CD8-positive, alpha-beta memory T cell (primary cell): ENCODE data around the gene PASK. TPM values are rescaled to one million over a fixed set of nuclear protein-coding genes. Genes with fewer than 3 reads are reported as not detected.

ENCODE experiments used
- CTCF ChIA-PET: fragments of 350-600 bp; sonication (Branson Sonifier 250); formaldehyde crosslinking; loops from one replicate; lab custom pipeline; 2021; ENCODE audit warnings: antibody characterized with exemption; lab: Charles Lee
- POLR2A ChIA-PET: fragments of 350-600 bp; sonication (Branson Sonifier 250); formaldehyde crosslinking; loops from one replicate; lab custom pipeline; 2021; ENCODE audit warnings: antibody characterized with exemption; lab: Charles Lee
- DNase-seq, 5 donors: peaks; one replicate each; pipeline versions ENCODE4 v3.0.0 to v3.0.0-alpha.2; 2020 to 2022; ENCODE audit warnings: mixed read lengths in 1 of 5
- H3K27ac ChIP-seq: one replicate; pipeline ENCODE4 v1.7.0; 2013; ENCODE audit warnings: low read depth, mild to moderate bottlenecking, low read length, moderate library complexity
- H3K27me3 ChIP-seq: 2 replicates; pipeline ENCODE4 v1.7.0; 2013; ENCODE audit warnings: low read length, mild to moderate bottlenecking; ENCODE audit not compliant: insufficient read depth, poor library complexity, severe bottlenecking
- H3K36me3 ChIP-seq: 2 replicates; pipeline ENCODE4 v1.7.0; 2013; ENCODE audit warnings: mild to moderate bottlenecking, low read length, moderate library complexity; ENCODE audit not compliant: insufficient read depth
- H3K4me1 ChIP-seq: 2 replicates; pipeline ENCODE4 v1.7.0; 2013; ENCODE audit warnings: mild to moderate bottlenecking, low read length, moderate library complexity; ENCODE audit not compliant: insufficient read depth
- H3K4me3 ChIP-seq: 2 replicates; pipeline ENCODE4 v1.7.0; 2013; ENCODE audit warnings: mild to moderate bottlenecking, low read length
- H3K9me3 ChIP-seq: 2 replicates; pipeline ENCODE4 v1.7.0; 2013; ENCODE audit warnings: mild to moderate bottlenecking, low read length
- H3K27ac Mint-ChIP-seq, 8 donors: one replicate each; pipeline ENCODE4 v1.8.0; 2020 to 2021; ENCODE audit warnings: mixed read lengths in 8 of 8, mild to moderate bottlenecking in 6 of 8, inconsistent platforms in 3 of 8, moderate library complexity in 3 of 8
- H3K27me3 Mint-ChIP-seq, 2 donors: one replicate each; pipeline ENCODE4 v1.8.0; 2020 to 2021; ENCODE audit warnings: mixed read lengths in 2 of 2, mild to moderate bottlenecking in 1 of 2, moderate library complexity in 1 of 2
- H3K36me3 Mint-ChIP-seq, 3 donors: one replicate each; pipeline ENCODE4 v1.8.0; 2020 to 2021; ENCODE audit warnings: mixed read lengths in 3 of 3, inconsistent platforms in 1 of 3, mild to moderate bottlenecking in 1 of 3
- H3K4me1 Mint-ChIP-seq, 3 donors: one replicate each; pipeline ENCODE4 v1.8.0; 2020 to 2021; ENCODE audit warnings: mixed read lengths in 3 of 3, inconsistent platforms in 1 of 3, mild to moderate bottlenecking in 1 of 3
- H3K4me3 Mint-ChIP-seq, 7 donors: one replicate each; pipeline ENCODE4 v1.8.0; 2020 to 2021; ENCODE audit warnings: mixed read lengths in 7 of 7, mild to moderate bottlenecking in 6 of 7, moderate library complexity in 4 of 7, inconsistent platforms in 2 of 7
- H3K9me3 Mint-ChIP-seq, 5 donors: one replicate each; pipeline ENCODE4 v1.8.0; 2020 to 2022; ENCODE audit warnings: mixed read lengths in 5 of 5, mild to moderate bottlenecking in 3 of 5, moderate library complexity in 2 of 5, inconsistent platforms in 1 of 5
- polyA plus RNA-seq: library from polyadenylated mRNA; unstranded; fragments of 300-500 nt; fragmentation: Illumina TruSeq; gene quantifications from one replicate; pipeline ENCODE4 v1.2.3, GENCODE V29; 2021
- total RNA-seq, 2 experiments: library from RNA; stranded (reverse); gene quantifications; one replicate each; pipeline ENCODE4 v1.2.3, GENCODE V29; 2021

The PASK gene
- total and polyA plus RNA-seq, 3 experiments from 2014 or later = 32.8 to 93.8 (median 92.8) TPM

DNA sequence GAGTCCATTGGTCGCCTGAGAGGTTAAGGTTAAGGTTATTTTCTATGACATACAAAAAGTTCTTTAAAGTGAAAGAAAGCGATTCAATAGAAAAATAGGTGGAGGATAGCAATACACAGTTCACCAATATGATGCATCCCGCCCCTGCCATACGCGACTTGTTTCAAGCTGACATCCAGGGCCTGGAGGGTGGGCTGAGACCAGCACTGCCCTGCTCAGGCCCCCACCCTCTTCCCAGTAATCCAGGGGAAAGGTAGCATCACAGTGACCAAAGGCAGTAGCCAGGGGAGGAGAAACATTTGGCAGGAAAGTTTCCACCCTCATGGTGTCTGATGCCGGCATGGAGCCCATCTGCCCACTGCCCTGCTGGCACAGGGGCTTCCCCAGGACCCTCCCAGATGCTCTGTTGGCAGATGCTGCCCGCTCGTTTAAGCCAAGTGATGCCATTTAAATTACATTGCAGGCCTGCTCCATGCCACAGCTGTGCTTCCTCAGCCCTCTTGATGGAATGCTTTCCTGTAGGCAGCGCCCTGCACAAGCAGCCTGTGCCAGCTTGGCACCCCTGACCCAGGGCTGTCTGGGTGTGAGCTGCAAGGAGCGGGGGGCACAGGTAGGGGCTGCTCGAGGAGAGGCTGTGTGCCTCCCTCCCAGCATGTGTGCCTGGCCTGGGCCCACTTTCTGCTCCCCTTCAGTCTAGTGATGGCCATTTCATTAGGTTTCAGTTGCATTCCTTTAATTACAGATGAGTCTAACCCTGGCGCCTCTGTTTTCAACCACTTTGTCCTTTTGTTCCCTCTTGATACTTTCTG, 28.5 kb upstream of the PASK start:
- Mint-ChIP-seq H3K27me3 (no peaks in the 10 kb centered on the region), H3K27ac (no peak overlapping the region), H3K4me1 (peaks cover 2 to 12% (median 5%) of the 10 kb centered on the region in 3 donors), H3K36me3 (peaks cover 16 to 80% (median 24%) of the 10 kb centered on the region in 3 donors), H3K4me3 (no peak overlapping the region), H3K9me3 (peaks cover 0 to 2% (median 0%) of the 10 kb centered on the region in 5 donors)
- Histone ChIP-seq H3K9me3 (no peaks in the 10 kb centered on the region), H3K36me3 (no peaks in the 10 kb centered on the region), H3K4me3 (no peak overlapping the region), H3K27me3 (no peaks in the 10 kb centered on the region), H3K27ac (no peak overlapping the region), H3K4me1 (no peaks in the 10 kb centered on the region)
- ChIA-PET CTCF (no interaction called here), POLR2A (no interaction called here)
- DNase-seq = no peak

GRCh38 chr2:241173557-241173956, 24.3 kb upstream of the PASK start:
- Histone ChIP-seq H3K4me3 (no peak overlapping the region), H3K9me3 (peaks cover 4% of the 10 kb centered on the region), H3K36me3 (peaks cover 31% of the 10 kb centered on the region), H3K4me1 (no peaks in the 10 kb centered on the region), H3K27ac (no peak overlapping the region), H3K27me3 (no peaks in the 10 kb centered on the region)
- Mint-ChIP-seq H3K4me1 (peaks cover 2 to 12% (median 5%) of the 10 kb centered on the region in 3 donors), H3K27me3 (no peaks in the 10 kb centered on the region), H3K36me3 (peaks cover 41 to 84% (median 43%) of the 10 kb centered on the region in 3 donors), H3K4me3 (no peak overlapping the region), H3K9me3 (peaks cover 0 to 14% (median 10%) of the 10 kb centered on the region in 5 donors), H3K27ac (peak overlapping the region in 5 of 8 donors; percentile 43 to 69 (median 64))
- ChIA-PET CTCF (interaction anchor here (1.0 kb wide), 1 partner anchor 95 kb away, joined by 6 read pairs; no protein-coding TSS in a partner anchor), POLR2A (no interaction called here)
- no peak for DNase-seq

GRCh38 chr2:241168366-241168765, 19.1 kb upstream of the PASK start:
- Histone ChIP-seq H3K36me3 (peaks cover 57% of the 10 kb centered on the region), H3K27me3 (no peaks in the 10 kb centered on the region), H3K27ac (no peak overlapping the region), H3K4me3 (no peak overlapping the region), H3K9me3 (peaks cover 4% of the 10 kb centered on the region), H3K4me1 (no peaks in the 10 kb centered on the region)
- peaks cover 29 to 83% (median 39%) of the 10 kb centered on the region in 3 donors for H3K36me3 Mint-ChIP-seq
- H3K27me3 Mint-ChIP-seq = no peaks in the 10 kb centered on the region
- H3K4me3 Mint-ChIP-seq = no peak overlapping the region
- POLR2A ChIA-PET = no interaction called here
- peaks cover 0 to 14% (median 10%) of the 10 kb centered on the region in 5 donors for H3K9me3 Mint-ChIP-seq
- DNase-seq = no peak
- peaks cover under 1 to 2% (median 2%) of the 10 kb centered on the region in 3 donors for H3K4me1 Mint-ChIP-seq
- no peak overlapping the region for H3K27ac Mint-ChIP-seq
- CTCF ChIA-PET = interaction anchor here (0.9 kb wide), 1 partner anchor 18 kb away, joined by 6 read pairs; the partner anchor contains the start of gene PPP1R7

GRCh38 chr2:241163601-241164118, 14.4 kb upstream of the PASK start:
- Histone ChIP-seq H3K27ac (no peak overlapping the region), H3K36me3 (peaks cover 41% of the 10 kb centered on the region), H3K4me3 (no peak overlapping the region), H3K4me1 (no peaks in the 10 kb centered on the region), H3K9me3 (no peaks in the 10 kb centered on the region), H3K27me3 (no peaks in the 10 kb centered on the region)
- Mint-ChIP-seq H3K36me3 (peaks cover 5 to 81% (median 9%) of the 10 kb centered on the region in 3 donors), H3K4me3 (no peak overlapping the region), H3K27ac (peak overlapping the region in 1 of 8 donors; percentile 60), H3K9me3 (no peaks in the 10 kb centered on the region), H3K4me1 (peaks cover 0 to 1% (median 0%) of the 10 kb centered on the region in 3 donors), H3K27me3 (no peaks in the 10 kb centered on the region)
- CTCF ChIA-PET = interaction anchor here (0.9 kb wide), 1 partner anchor 23 kb away, joined by 3 read pairs; no protein-coding TSS in a partner anchor
- no peak for DNase-seq
- POLR2A ChIA-PET = no interaction called here

DNA sequence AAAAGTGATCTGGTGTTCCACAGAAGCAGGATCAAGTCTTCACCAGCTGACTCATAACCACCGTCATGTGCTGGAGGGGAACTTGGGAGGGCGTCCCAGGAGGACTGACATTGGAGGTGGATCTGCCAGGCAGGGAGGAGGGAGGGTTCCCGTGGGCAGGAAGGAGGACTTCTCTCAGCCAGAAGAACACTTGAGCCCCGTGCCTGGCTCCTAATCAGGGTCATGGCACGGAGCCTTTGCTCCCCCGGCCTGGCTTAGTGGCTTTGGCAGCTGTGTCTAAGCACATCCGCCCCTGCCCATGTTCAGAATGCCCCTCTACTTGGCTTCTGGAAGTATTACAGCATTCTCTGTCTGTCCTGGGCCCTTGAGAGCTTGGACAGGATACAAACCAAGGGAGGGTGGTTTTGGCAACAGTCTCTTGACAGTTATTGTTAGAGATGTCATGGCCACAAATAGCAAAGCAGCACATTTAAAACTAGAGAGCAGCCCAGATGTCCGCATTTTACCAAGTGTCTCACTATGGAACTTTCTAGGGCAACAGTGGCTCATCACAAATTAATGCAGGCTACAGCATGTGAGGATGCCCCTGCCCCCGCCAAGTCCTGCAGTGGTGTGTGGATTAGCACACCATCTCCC, 12.5 kb upstream of the PASK start:
- Mint-ChIP-seq H3K27ac (peak overlapping the region in 3 of 8 donors; percentile 13 to 79 (median 39)), H3K4me3 (no peak overlapping the region), H3K27me3 (no peaks in the 10 kb centered on the region), H3K4me1 (peaks cover under 1 to 7% (median 2%) of the 10 kb centered on the region in 3 donors), H3K36me3 (peaks cover 3 to 81% (median 11%) of the 10 kb centered on the region in 3 donors), H3K9me3 (no peaks in the 10 kb centered on the region)
- no peak for DNase-seq
- ChIA-PET POLR2A (no interaction called here), CTCF (no interaction called here)
- no peak overlapping the region for H3K4me3 ChIP-seq
- H3K9me3 ChIP-seq = no peaks in the 10 kb centered on the region
- no peaks in the 10 kb centered on the region for H3K4me1 ChIP-seq
- no peak overlapping the region for H3K27ac ChIP-seq
- peaks cover 35% of the 10 kb centered on the region for H3K36me3 ChIP-seq
- no peaks in the 10 kb centered on the region for H3K27me3 ChIP-seq

DNA sequence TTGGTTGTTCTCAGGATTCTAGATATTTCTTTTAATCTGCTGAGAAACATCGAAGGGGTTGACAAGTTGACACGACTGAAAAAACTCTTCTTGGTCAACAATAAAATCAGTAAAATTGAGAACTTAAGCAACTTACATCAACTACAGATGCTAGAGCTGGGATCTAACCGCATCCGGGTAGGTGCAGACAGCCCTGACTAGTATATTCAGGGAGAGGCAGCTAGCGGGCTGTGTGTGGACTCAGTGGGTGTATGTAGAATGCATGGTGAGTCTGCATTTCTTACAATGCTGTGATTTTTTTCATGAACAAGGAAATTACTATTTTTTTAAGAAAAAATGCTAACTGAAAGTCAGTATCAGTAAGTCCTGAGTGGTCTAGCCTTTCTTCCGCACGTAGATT, 11.0 kb upstream of the PASK start:
- Mint-ChIP-seq H3K36me3 (peaks cover 3 to 75% (median 11%) of the 10 kb centered on the region in 3 donors), H3K27ac (no peak overlapping the region), H3K4me1 (peaks cover 3 to 13% (median 5%) of the 10 kb centered on the region in 3 donors), H3K9me3 (no peaks in the 10 kb centered on the region), H3K4me3 (no peak overlapping the region), H3K27me3 (no peaks in the 10 kb centered on the region)
- no peak overlapping the region for H3K27ac ChIP-seq
- ChIA-PET CTCF (no interaction called here), POLR2A (no interaction called here)
- H3K9me3 ChIP-seq = no peaks in the 10 kb centered on the region
- no peak for DNase-seq
- no peaks in the 10 kb centered on the region for H3K4me1 ChIP-seq
- peaks cover 28% of the 10 kb centered on the region for H3K36me3 ChIP-seq
- H3K4me3 ChIP-seq = no peak overlapping the region
- H3K27me3 ChIP-seq = no peaks in the 10 kb centered on the region

DNA sequence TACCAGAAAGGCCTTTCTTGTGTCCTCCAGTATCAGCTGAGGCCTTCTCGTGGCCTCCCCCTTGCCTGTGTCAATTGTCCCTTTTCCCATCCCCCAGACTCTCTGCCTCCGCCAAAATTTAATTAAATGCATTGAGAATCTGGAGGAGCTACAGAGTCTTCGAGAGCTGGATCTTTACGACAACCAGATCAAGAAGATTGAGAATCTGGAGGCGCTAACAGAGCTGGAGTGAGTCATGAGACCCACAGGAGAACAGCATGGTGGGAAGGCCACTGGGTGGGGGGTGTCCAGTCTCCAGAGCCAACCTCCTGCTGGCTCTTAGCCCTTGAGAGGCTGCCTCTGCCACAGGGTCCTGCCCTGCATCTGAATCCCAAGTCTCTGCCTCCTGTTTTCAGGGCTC, 9.8 kb upstream of the PASK start:
- CTCF ChIA-PET = no interaction called here
- H3K4me1 ChIP-seq = no peaks in the 10 kb centered on the region
- Mint-ChIP-seq H3K4me1 (peaks cover 5 to 16% (median 5%) of the 10 kb centered on the region in 3 donors), H3K4me3 (no peak overlapping the region), H3K27ac (peak overlapping the region in 1 of 8 donors; percentile 38), H3K9me3 (no peaks in the 10 kb centered on the region), H3K27me3 (no peaks in the 10 kb centered on the region), H3K36me3 (peaks cover 3 to 76% (median 11%) of the 10 kb centered on the region in 3 donors)
- H3K27ac ChIP-seq = no peak overlapping the region
- H3K36me3 ChIP-seq = peaks cover 24% of the 10 kb centered on the region
- H3K9me3 ChIP-seq = no peaks in the 10 kb centered on the region
- POLR2A ChIA-PET = no interaction called here
- no peak for DNase-seq
- H3K4me3 ChIP-seq = no peak overlapping the region
- no peaks in the 10 kb centered on the region for H3K27me3 ChIP-seq

GRCh38 chr2:241158546-241158900, 9.3 kb upstream of the PASK start:
- H3K9me3 Mint-ChIP-seq = no peaks in the 10 kb centered on the region
- peak overlapping the region in 1 of 8 donors; percentile 70 for H3K27ac Mint-ChIP-seq
- Histone ChIP-seq H3K36me3 (peaks cover 19% of the 10 kb centered on the region), H3K4me1 (no peaks in the 10 kb centered on the region), H3K9me3 (no peaks in the 10 kb centered on the region), H3K27me3 (no peaks in the 10 kb centered on the region), H3K27ac (no peak overlapping the region), H3K4me3 (no peak overlapping the region)
- H3K4me1 Mint-ChIP-seq = peaks cover 5 to 18% (median 7%) of the 10 kb centered on the region in 3 donors
- no peak overlapping the region for H3K4me3 Mint-ChIP-seq
- ChIA-PET CTCF (no interaction called here), POLR2A (no interaction called here)
- no peak for DNase-seq
- peaks cover 3 to 73% (median 12%) of the 10 kb centered on the region in 3 donors for H3K36me3 Mint-ChIP-seq
- H3K27me3 Mint-ChIP-seq = no peaks in the 10 kb centered on the region
